Lung (tissue), 12 donors: Measurements from ENCODE around the gene ISG20. TPM values are rescaled to one million over a fixed set of nuclear protein-coding genes. Genes with fewer than 3 reads are reported as not detected.

Experiments used
- ATAC-seq: fragments of 200-7000 bp; cut with Tn5 transposase; one replicate; pipeline ENCODE4 v1.9.1; 2020; ENCODE audit warnings: moderate number of reproducible peaks; ENCODE audit not compliant: insufficient read depth, low FRiP score
- DNase-seq, 3 donors: peaks; one replicate each; pipeline ENCODE4 v3.0.0-alpha.2; 2013 to 2017
- H3K27ac ChIP-seq, 2 donors: one replicate each; pipeline ENCODE4 v1.5.1; 2013; ENCODE audit warnings: mild to moderate bottlenecking in 2 of 2, moderate library complexity in 2 of 2, control low read depth in 1 of 2, inconsistent platforms in 1 of 2, low read depth in 1 of 2, low read length in 1 of 2
- H3K27me3 ChIP-seq, 3 donors: one replicate each; pipeline ENCODE4 v1.5.1; 2013; ENCODE audit warnings: low read length in 2 of 3; ENCODE audit not compliant: control insufficient read depth in 3 of 3, insufficient read depth in 3 of 3
- H3K36me3 ChIP-seq, 4 donors: one replicate each; pipeline ENCODE4 v1.5.1; 2013; ENCODE audit warnings: low read length in 4 of 4, mild to moderate bottlenecking in 1 of 4, moderate library complexity in 1 of 4; ENCODE audit not compliant: control insufficient read depth in 4 of 4, insufficient read depth in 4 of 4
- H3K4me1 ChIP-seq, 5 donors: one replicate each; pipeline ENCODE4 v1.5.1; 2013; ENCODE audit warnings: low read length in 5 of 5, mild to moderate bottlenecking in 2 of 5, moderate library complexity in 1 of 5; ENCODE audit not compliant: control insufficient read depth in 5 of 5, insufficient read depth in 5 of 5
- H3K4me3 ChIP-seq: one replicate; pipeline ENCODE4 v1.5.1; 2013; ENCODE audit warnings: mild to moderate bottlenecking, control low read depth, moderate library complexity
- H3K9ac ChIP-seq, 2 donors: one replicate each; pipeline ENCODE4 v1.5.1; 2013; ENCODE audit warnings: low read length in 2 of 2, control low read depth in 1 of 2; ENCODE audit not compliant: insufficient read depth in 1 of 2
- H3K9me3 ChIP-seq, 4 donors: one replicate each; pipeline ENCODE4 v1.5.1; 2013; ENCODE audit warnings: low read length in 3 of 4, mild to moderate bottlenecking in 1 of 4, moderate library complexity in 1 of 4; ENCODE audit not compliant: control insufficient read depth in 4 of 4, insufficient read depth in 3 of 4
- WGBS, 2 donors: extraction: QIAGEN DNeasy Blood & Tissue Kit; methylation state at CpG; one replicate each; pipeline ENCODE4 v1.1.7; 2013; 5-methylcytosine and 5-hydroxymethylcytosine counted together
- polyA plus RNA-seq, 2 donors: library from polyadenylated mRNA; stranded (reverse); fragments of 200-250 nt; gene quantifications; one replicate each; pipeline ENCODE4 v1.2.1, GENCODE V29; 2013
- total RNA-seq, 2 donors: library from RNA; depleted of rRNA in 1 of 2; stranded (reverse); fragments of >200 nt in 1 of 2; gene quantifications; one replicate each; pipeline ENCODE4 v1.2.1, GENCODE V29; 2014 to 2021
- TF ChIP-seq, protein P1 (sequence below): IDR thresholded peaks from 2 replicates; pipeline ENCODE4 v1.5.1; 2012; ENCODE audit warnings: mild to moderate bottlenecking; ENCODE audit errors: control extremely low read depth, extremely low read depth
- donor health status: control.
- donor health status: control.
- donor health status: Bipolar disorder and iron deficiency.
- donor health status: healthy.
- donor health status: DM: yes; HTN: yes; CAD: no.

The ISG20 gene
- total and polyA plus RNA-seq, 4 donors: 18.5 to 61.6 (median 46.6) TPM

DNA sequence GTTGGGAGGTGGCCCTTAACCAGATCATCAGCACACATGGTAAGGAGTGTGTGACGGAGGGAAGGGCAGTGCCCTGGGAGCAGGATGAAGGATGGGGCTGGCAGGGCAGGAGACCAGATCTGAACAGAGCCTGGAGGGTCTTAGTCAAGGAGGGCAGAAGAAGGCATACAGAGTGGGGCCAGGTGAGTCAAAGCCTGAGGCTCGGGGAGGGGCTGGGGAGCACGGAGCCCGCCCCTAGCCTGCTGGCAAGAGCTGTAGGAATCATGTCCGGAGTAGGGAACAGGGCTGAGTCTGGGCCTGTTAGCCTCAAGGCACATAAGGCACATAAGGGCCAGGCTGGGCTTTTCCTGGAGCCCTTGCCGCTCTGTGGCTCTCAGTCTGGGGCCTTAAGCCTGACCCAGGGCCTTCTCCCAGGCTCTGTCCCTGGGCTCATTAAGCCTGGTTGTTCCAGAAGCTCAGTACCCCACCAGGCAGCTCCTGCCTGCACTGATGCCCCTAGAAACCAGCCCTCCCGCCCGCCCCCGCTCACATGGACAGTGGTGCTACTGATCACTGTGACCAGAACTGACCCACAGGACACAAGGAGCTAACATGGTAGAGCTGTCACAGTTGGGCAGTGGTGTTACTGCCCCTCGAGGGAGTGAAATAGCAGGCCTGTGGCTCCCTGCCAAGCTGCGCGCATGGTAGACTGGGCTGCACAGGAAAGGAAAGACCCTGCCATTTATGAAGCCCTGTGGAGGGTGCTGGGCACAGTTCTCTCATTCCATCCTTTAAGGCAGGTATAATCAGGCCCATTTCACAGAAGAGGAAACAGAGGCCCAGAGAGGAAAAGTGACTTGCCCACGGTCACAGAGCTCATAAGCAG lies 14.6 kb downstream of the ISG20 start:
- DNase-seq (no peak), ATAC-seq (no peak)
- no peaks in the 10 kb centered on the region for H3K9me3 ChIP-seq
- TF ChIP-seq, protein P1, sequence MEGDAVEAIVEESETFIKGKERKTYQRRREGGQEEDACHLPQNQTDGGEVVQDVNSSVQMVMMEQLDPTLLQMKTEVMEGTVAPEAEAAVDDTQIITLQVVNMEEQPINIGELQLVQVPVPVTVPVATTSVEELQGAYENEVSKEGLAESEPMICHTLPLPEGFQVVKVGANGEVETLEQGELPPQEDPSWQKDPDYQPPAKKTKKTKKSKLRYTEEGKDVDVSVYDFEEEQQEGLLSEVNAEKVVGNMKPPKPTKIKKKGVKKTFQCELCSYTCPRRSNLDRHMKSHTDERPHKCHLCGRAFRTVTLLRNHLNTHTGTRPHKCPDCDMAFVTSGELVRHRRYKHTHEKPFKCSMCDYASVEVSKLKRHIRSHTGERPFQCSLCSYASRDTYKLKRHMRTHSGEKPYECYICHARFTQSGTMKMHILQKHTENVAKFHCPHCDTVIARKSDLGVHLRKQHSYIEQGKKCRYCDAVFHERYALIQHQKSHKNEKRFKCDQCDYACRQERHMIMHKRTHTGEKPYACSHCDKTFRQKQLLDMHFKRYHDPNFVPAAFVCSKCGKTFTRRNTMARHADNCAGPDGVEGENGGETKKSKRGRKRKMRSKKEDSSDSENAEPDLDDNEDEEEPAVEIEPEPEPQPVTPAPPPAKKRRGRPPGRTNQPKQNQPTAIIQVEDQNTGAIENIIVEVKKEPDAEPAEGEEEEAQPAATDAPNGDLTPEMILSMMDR: no peak
- H3K27ac ChIP-seq: peak overlapping the region in 1 of 2 donors; percentile 23
- no peaks in the 10 kb centered on the region for H3K27me3 ChIP-seq
- 89 to 92% methylated on average over 13 of the region's 13 CpGs for WGBS, 2 donors
- no peak overlapping the region for H3K4me3 ChIP-seq
- peaks cover 0 to 17% (median 0%) of the 10 kb centered on the region in 4 donors for H3K36me3 ChIP-seq
- H3K9ac ChIP-seq: no peak overlapping the region
- H3K4me1 ChIP-seq: peaks cover 0 to 23% (median 0%) of the 10 kb centered on the region in 5 donors

DNA sequence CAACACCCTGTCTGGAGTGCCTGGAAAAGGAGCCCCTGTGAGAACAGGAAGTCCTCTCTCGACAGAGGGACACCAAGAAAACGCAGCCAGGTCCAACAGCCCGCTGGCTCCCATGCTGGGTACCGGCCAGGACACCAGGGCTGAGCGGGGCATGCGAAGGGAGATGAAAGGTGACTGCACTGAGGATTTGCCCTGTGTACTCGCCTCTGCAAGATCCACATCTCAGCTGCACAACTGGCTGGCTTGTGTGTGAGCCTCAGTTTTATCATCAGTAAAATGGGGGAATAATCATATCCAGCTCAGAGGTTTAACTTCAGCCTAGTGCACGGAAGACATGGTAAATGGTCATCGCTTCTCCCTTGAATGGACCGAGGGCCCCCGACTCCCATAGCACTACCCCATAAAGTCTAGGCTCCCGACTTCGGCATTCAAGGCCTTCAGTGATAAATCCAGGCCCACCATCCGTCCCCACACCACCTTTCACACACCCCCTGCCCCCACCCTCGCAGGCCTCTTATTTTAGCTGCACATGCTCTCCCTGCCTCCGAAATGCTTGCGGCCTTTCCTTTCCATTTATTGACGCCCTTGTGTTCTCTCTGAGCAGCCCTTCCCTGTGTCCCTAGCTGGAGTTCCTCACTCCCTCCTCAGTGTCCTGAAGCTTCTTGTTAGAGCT lies 15.8 kb downstream of the ISG20 start:
- Histone ChIP-seq H3K9ac (no peak overlapping the region), H3K36me3 (peaks cover 0 to 17% (median 0%) of the 10 kb centered on the region in 4 donors), H3K4me1 (peaks cover 0 to 17% (median 0%) of the 10 kb centered on the region in 5 donors), H3K27ac (no peak overlapping the region), H3K4me3 (no peak overlapping the region), H3K9me3 (no peaks in the 10 kb centered on the region), H3K27me3 (no peaks in the 10 kb centered on the region)
- DNase-seq (no peak), ATAC-seq (no peak)
- TF ChIP-seq, protein P1: no peak
- 94 to 95% methylated on average over 18 of the region's 18 CpGs for WGBS, 2 donors

DNA sequence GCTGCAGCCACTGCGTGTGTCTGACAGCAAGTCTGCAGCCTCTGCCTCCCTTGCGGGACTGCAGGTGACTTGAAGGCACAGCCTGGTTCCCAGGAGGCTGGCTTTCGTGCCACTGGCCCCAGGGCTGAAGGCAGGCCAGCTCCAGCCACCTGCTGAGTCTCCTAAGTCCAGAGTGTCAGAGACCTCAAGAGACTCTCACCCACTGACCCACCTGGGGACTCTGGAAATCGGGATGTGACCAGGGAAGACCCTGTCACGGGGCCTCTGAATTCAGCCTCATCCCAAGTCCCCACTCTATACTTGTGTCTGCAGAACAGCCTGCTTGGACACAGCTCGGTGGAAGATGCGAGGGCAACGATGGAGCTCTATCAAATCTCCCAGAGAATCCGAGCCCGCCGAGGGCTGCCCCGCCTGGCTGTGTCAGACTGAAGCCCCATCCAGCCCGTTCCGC lies 16.3 kb downstream of the ISG20 start:
- DNase-seq (no peak), ATAC-seq (no peak)
- H3K36me3 ChIP-seq: peaks cover 0 to 17% (median 0%) of the 10 kb centered on the region in 4 donors
- no peak overlapping the region for H3K9ac ChIP-seq
- WGBS, 2 donors: 91 to 94% methylated on average over 14 of the region's 14 CpGs
- no peak overlapping the region for H3K27ac ChIP-seq
- no peaks in the 10 kb centered on the region for H3K9me3 ChIP-seq
- TF ChIP-seq, protein P1: no peak
- H3K4me3 ChIP-seq: no peak overlapping the region
- peaks cover 0 to 11% (median 0%) of the 10 kb centered on the region in 5 donors for H3K4me1 ChIP-seq
- H3K27me3 ChIP-seq: no peaks in the 10 kb centered on the region
